NCI-H1092 treated with DMSO at 0.1 percent for 48 hours (cell line): Measurements from ENCODE around the gene FATE1.
"Not testable (repeated sequence)": the region's sequence is repeated elsewhere in the genome, so short reads cannot be mapped to it uniquely, and the experiment has no call there.

Source experiments
- DNase-seq: peaks from one replicate; lab custom pipeline; 2025; lab: John Stamatoyannopoulos, UW

Gene FATE1

GRCh38 chrX:151715752-151716151 lies at the start of gene FATE1:
Gene FATE1, plus strand, starts transcription at chrX:151716035. Its CDS starts 85 bp downstream, at chrX:151716120.
- DNase-seq = no peak

- no peak for DNase-seq
Measured at GRCh38 chrX:151675121-151675746, 40.6 kb upstream of the FATE1 start.

- no peak for DNase-seq
Measured at GRCh38 chrX:151676196-151676595, 39.6 kb upstream of the FATE1 start.

GRCh38 chrX:151679798-151680402 lies 35.9 kb upstream of the FATE1 start:
- DNase-seq = no peak

GRCh38 chrX:151680805-151681204 lies 35.0 kb upstream of the FATE1 start:
- DNase-seq = peak; percentile 40

- DNase-seq = no peak
Measured at GRCh38 chrX:151687635-151688034, 28.2 kb upstream of the FATE1 start.

GRCh38 chrX:151688695-151689094 lies 27.1 kb upstream of the FATE1 start:
- no peak for DNase-seq

GRCh38 chrX:151692825-151693224 lies 23.0 kb upstream of the FATE1 start:
- DNase-seq = no peak

- no peak for DNase-seq
Measured at GRCh38 chrX:151694121-151694520, 21.7 kb upstream of the FATE1 start.

GRCh38 chrX:151694661-151695582 lies 20.9 kb upstream of the FATE1 start, which contains the start of gene PRRG3:
Gene PRRG3, plus strand, starts transcription at chrX:151695458. Its CDS starts 3,357 bp downstream, at chrX:151698815.
- DNase-seq = peak; percentile 43

GRCh38 chrX:151695583-151696340 lies 20.1 kb upstream of the FATE1 start:
- peak; percentile 24 for DNase-seq

GRCh38 chrX:151697082-151697481 lies 18.8 kb upstream of the FATE1 start:
- DNase-seq = not testable (repeated sequence)

- no peak for DNase-seq
Measured at GRCh38 chrX:151697522-151697921, 18.3 kb upstream of the FATE1 start.

- DNase-seq = no peak
Measured at GRCh38 chrX:151698485-151698884, 17.4 kb upstream of the FATE1 start.

- DNase-seq = no peak
Measured at GRCh38 chrX:151699746-151700145, 16.1 kb upstream of the FATE1 start.

GRCh38 chrX:151700581-151700980 lies 15.3 kb upstream of the FATE1 start:
- no peak for DNase-seq

GRCh38 chrX:151701071-151701470 lies 14.8 kb upstream of the FATE1 start:
- no peak for DNase-seq

- no peak for DNase-seq
Measured at GRCh38 chrX:151701531-151701930, 14.3 kb upstream of the FATE1 start.

- DNase-seq = no peak
Measured at GRCh38 chrX:151702026-151702714, 13.7 kb upstream of the FATE1 start.

- no peak for DNase-seq
Measured at GRCh38 chrX:151702741-151703340, 13.0 kb upstream of the FATE1 start.

GRCh38 chrX:151703487-151703886 lies 12.3 kb upstream of the FATE1 start:
- peak; percentile 68 for DNase-seq
